Mesothelial cell of epicardium (in vitro differentiated cells): Measurements from ENCODE around the gene KRT26. TPM values are rescaled to one million over a fixed set of nuclear protein-coding genes. Genes with fewer than 3 reads are reported as not detected.

ENCODE experiments used
- DNase-seq, 2 experiments: peaks; one replicate each; pipeline ENCODE4 v3.0.0; 2021; ENCODE audit warnings: low spot score in 2 of 2; ENCODE audit not compliant: unreplicated experiment in 2 of 2
- H3K27ac Mint-ChIP-seq: 2 replicates; pipeline ENCODE4 v1.8.0; 2021; ENCODE audit warnings: mixed read lengths
- H3K27me3 Mint-ChIP-seq: 2 replicates; pipeline ENCODE4 v1.8.0; 2021; ENCODE audit warnings: low read depth, mixed read lengths
- H3K36me3 Mint-ChIP-seq: 2 replicates; pipeline ENCODE4 v1.8.0; 2021; ENCODE audit warnings: mixed read lengths
- H3K4me1 Mint-ChIP-seq: 2 replicates; pipeline ENCODE4 v1.8.0; 2021; ENCODE audit warnings: mixed read lengths
- H3K4me3 Mint-ChIP-seq: 2 replicates; pipeline ENCODE4 v1.8.0; 2021; ENCODE audit warnings: mild to moderate bottlenecking, moderate library complexity, mixed read lengths
- H3K9me3 Mint-ChIP-seq: 2 replicates; pipeline ENCODE4 v1.8.0; 2021; ENCODE audit warnings: mixed read lengths
- CTCF ChIP-seq: fragments of 200-600 bp; sonication (generic); IDR thresholded peaks from one replicate; pipeline ENCODE4 v1.5.0; 2021; ENCODE audit warnings: antibody characterized with exemption; ENCODE audit not compliant: unreplicated experiment
- total RNA-seq: library from RNA; stranded (reverse); gene quantifications from 3 replicates; pipeline ENCODE4 v1.2.1, GENCODE V29; 2021

KRT26 gene
- total RNA-seq, 1 donor from 2014 or later = not detected

DNA sequence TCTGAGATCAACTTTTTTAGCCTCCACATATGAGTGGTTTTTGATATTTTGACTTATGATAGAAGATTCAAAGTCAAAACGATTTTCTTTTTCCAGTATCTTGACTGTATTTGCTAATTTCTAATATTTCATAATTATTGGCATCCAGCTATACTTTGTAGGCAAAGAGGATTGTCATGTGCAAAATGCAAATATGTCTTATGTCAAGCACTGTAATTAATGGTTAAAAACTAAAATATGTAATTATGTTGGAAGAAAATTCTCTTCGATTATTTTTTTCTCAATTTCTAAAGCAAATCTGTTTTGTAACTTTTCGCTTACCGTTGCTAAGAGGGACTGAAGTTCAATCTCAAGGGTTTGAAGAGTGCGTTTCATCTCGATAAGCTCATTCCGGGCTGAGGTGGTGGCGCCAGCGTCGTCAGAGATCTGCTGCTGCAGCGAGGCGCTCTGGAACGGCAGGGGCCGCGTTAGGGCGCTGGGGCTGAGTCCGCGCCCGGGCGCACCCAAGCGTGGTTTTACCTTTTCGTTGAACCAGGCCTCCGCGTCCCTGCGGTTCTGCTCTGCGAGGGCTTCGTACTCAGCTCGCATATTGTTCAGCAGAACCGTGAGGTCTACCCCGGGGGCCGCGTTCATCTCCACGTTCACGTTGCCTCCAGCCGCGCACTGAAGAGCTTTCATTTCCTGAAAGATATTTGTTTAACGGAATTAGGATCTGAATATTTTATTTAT, 7.3 kb upstream of the KRT26 start:
- Mint-ChIP-seq H3K27me3 (peaks cover 48% of the 10 kb centered on the region), H3K4me3 (no peak overlapping the region)
- DNase-seq = no peak

GRCh38 chr17:40778461-40778860, 6.5 kb upstream of the KRT26 start:
- TF ChIP-seq CTCF = no peak
- Mint-ChIP-seq H3K27me3 (peaks cover 52% of the 10 kb centered on the region), H3K4me1 (no peaks in the 10 kb centered on the region), H3K36me3 (no peaks in the 10 kb centered on the region), H3K27ac (no peak overlapping the region), H3K9me3 (no peaks in the 10 kb centered on the region), H3K4me3 (no peak overlapping the region)
- no peak for DNase-seq

More for the DNA sequence above, 7.3 kb upstream of the KRT26 start:
- H3K36me3 Mint-ChIP-seq = no peaks in the 10 kb centered on the region
- no peak overlapping the region for H3K27ac Mint-ChIP-seq
- H3K4me1 Mint-ChIP-seq = no peaks in the 10 kb centered on the region
- TF ChIP-seq CTCF = no peak
- no peaks in the 10 kb centered on the region for H3K9me3 Mint-ChIP-seq

DNA sequence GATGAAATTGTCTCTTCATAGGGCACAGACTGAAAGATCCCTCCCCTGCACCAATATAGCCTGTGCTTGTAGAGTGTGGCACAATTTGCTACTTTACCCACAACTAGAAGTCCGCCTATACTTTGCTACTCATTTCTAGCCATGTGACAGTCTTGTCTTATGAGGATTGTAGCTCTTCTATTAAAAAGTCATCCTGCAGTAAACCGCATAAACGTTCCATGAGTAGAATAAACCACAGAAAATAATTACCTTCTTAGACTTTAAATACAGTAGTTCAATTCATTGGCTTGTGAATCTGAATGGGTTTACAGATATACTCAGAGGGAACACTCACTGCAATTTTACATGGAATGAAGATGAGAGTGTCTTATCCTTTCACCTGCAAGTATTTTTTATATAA, 6.0 kb upstream of the KRT26 start:
- no peak for DNase-seq
- Mint-ChIP-seq H3K36me3 (no peaks in the 10 kb centered on the region), H3K9me3 (no peaks in the 10 kb centered on the region), H3K27me3 (peaks cover 53% of the 10 kb centered on the region), H3K4me1 (no peaks in the 10 kb centered on the region), H3K4me3 (no peak overlapping the region), H3K27ac (no peak overlapping the region)
- no peak for TF ChIP-seq CTCF

GRCh38 chr17:40777459-40777858, 5.5 kb upstream of the KRT26 start:
- DNase-seq = no peak
- Mint-ChIP-seq H3K4me1 (no peaks in the 10 kb centered on the region), H3K27me3 (peaks cover 55% of the 10 kb centered on the region), H3K36me3 (no peaks in the 10 kb centered on the region), H3K4me3 (no peak overlapping the region), H3K27ac (no peak overlapping the region), H3K9me3 (no peaks in the 10 kb centered on the region)
- no peak for TF ChIP-seq CTCF

DNA sequence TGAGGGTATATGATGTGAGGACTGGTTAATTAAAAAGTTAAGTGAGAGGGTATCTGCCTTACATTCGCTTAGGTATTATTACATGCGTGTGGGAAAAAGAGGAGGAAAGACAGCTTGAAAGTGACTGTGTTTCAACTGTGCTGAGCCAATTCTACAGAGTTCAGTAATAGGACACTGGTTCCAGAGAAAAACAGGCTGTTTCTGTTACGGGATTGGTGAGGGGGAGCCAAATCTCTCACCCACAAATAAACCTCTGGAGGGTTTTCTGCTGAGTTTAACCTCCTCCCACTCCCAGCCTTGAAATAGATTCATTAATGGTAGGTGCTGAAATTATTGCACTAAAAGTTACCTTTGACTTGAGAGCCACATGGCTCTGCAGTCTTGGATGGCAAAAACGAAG, 3.9 kb upstream of the KRT26 start:
- DNase-seq = no peak
- no peak overlapping the region for H3K4me3 Mint-ChIP-seq
- TF ChIP-seq CTCF = no peak
- no peak overlapping the region for H3K27ac Mint-ChIP-seq
- peaks cover 64% of the 10 kb centered on the region for H3K27me3 Mint-ChIP-seq
- no peaks in the 10 kb centered on the region for H3K36me3 Mint-ChIP-seq
- no peaks in the 10 kb centered on the region for H3K4me1 Mint-ChIP-seq
- H3K9me3 Mint-ChIP-seq = no peaks in the 10 kb centered on the region
